A549 (cell line): ENCODE results near the gene HDAC10.

Source experiments
- CEBPB ChIP-seq, 2 experiments: fragments of >200 bp in 1 of 2; sonication (Bioruptor Twin) in 1 of 2; formaldehyde crosslinking in 1 of 2; IDR thresholded peaks; 2 replicates each; pipeline ENCODE4 v1.6.1; 2012 to 2016
- CTCF ChIP-seq: fragments of >200 bp; sonication (Bioruptor Twin); formaldehyde crosslinking; IDR thresholded peaks from 3 replicates; pipeline ENCODE4 v1.5.1; 2016
- EHF ChIP-seq: fragments of 250-450 bp; sonication (Bioruptor Pico); IDR thresholded peaks from 2 replicates; pipeline ENCODE4 v1.5.0; 2020; ENCODE audit warnings: mild to moderate bottlenecking
- EP300 ChIP-seq, 2 experiments: fragments of >200 bp; sonication (Bioruptor Twin); formaldehyde crosslinking; IDR thresholded peaks; 2 replicates in 1 of 2; 3 replicates in 1 of 2; pipeline ENCODE4 v1.6.1; 2016 to 2017
- ESRRA ChIP-seq: fragments of 150-350 bp; IDR thresholded peaks from 2 replicates; pipeline ENCODE4 v1.6.1; 2014; ENCODE audit warnings: mild to moderate bottlenecking, low read length, borderline replicate concordance
- HMGXB4 ChIP-seq: fragments of 250-450 bp; sonication (Bioruptor Pico); IDR thresholded peaks from 2 replicates; pipeline ENCODE4 v1.5.0; 2021; ENCODE audit warnings: mild to moderate bottlenecking, moderate library complexity, borderline replicate concordance
- KDM1A ChIP-seq: fragments of 200-600 bp; sonication (generic); IDR thresholded peaks from 2 replicates; pipeline ENCODE4 v1.6.1; 2016; ENCODE audit warnings: low read depth, mild to moderate bottlenecking
- KDM5A ChIP-seq: fragments of 200-600 bp; sonication (generic); IDR thresholded peaks from 2 replicates; pipeline ENCODE4 v1.6.1; 2016; ENCODE audit warnings: antibody characterized with exemption, mild to moderate bottlenecking
- PHF8 ChIP-seq: fragments of 200-600 bp; sonication (generic); IDR thresholded peaks from 2 replicates; pipeline ENCODE4 v1.6.1; 2016; ENCODE audit warnings: low read depth, mild to moderate bottlenecking, antibody characterized with exemption, moderate library complexity, borderline replicate concordance
- RAD21 ChIP-seq, 2 experiments: fragments of >200 bp in 1 of 2; sonication (Bioruptor Twin) in 1 of 2; formaldehyde crosslinking in 1 of 2; IDR thresholded peaks in 1 of 2; conservative IDR thresholded peaks in 1 of 2; 2 replicates in 1 of 2; 3 replicates in 1 of 2; pipeline ENCODE4 v1.6.1; 2012 to 2018; ENCODE audit warnings: inconsistent platforms in 1 of 2

- no peak for TF ChIP-seq CEBPB (IDR thresholded peaks at IDR 0.05)
- no peak for TF ChIP-seq CTCF
- TF ChIP-seq ESRRA = no peak
- no peak for TF ChIP-seq RAD21 (conservative IDR thresholded peaks at IDR 0.05 in 1 of 2, IDR thresholded peaks at IDR 0.05 in 1 of 2)
- TF ChIP-seq EP300 (IDR thresholded peaks at IDR 0.05) = no peak
- TF ChIP-seq PHF8 = no peak
- TF ChIP-seq KDM5A = no peak
- TF ChIP-seq KDM1A = no peak
- TF ChIP-seq EHF (CRISPR knock-in tag) = no peak
- TF ChIP-seq HMGXB4 (CRISPR knock-in tag) = no peak
Measured at GRCh38 chr22:50262973-50263617, 12.0 kb upstream of the HDAC10 start.
